AG04449 (cell line): ENCODE data around the gene MLLT10.

Source experiments
- CTCF ChIA-PET: fragments of 350-600 bp; formaldehyde crosslinking; extraction: SDS; loops from one replicate; lab custom pipeline; 2021; ENCODE audit warnings: antibody characterized with exemption; lab: Yijun Ruan, JAX
- POLR2A ChIA-PET: fragments of 400-600, 350-600 bp; formaldehyde crosslinking; extraction: SDS; loops from one replicate; lab custom pipeline; 2020; ENCODE audit warnings: antibody characterized with exemption, inconsistent platforms; lab: Yijun Ruan, JAX
- DNase-seq: peaks from one replicate; pipeline ENCODE4 v3.0.0-alpha.2; 2010; ENCODE audit warnings: low read depth, low spot score
- H3K4me3 ChIP-seq: 2 replicates; pipeline ENCODE4 v1.5.1; 2011; ENCODE audit warnings: low read depth, mild to moderate bottlenecking, control low read depth, low read length
- CTCF ChIP-seq: IDR thresholded peaks from one replicate; pipeline ENCODE4 v1.5.1; 2011; ENCODE audit warnings: mild to moderate bottlenecking, moderate library complexity, low read length, control low read depth, inconsistent platforms; ENCODE audit not compliant: insufficient read depth; ENCODE audit errors: missing control alignments

The MLLT10 gene

GRCh38 chr10:21661087-21661486, 127.1 kb downstream of the MLLT10 start:
- CTCF ChIA-PET, result no interaction called here
- no peak overlapping the region for H3K4me3 ChIP-seq
- no peak for TF ChIP-seq CTCF
- DNase-seq, result no peak
- POLR2A ChIA-PET, result no interaction called here

- H3K4me3 ChIP-seq, result no peak overlapping the region
- ChIA-PET POLR2A (no interaction called here), CTCF (no interaction called here)
- TF ChIP-seq CTCF, result no peak
- DNase-seq, result no peak
Observed at GRCh38 chr10:21661935-21662334, 127.9 kb downstream of the MLLT10 start.

GRCh38 chr10:21662635-21663034, 128.6 kb downstream of the MLLT10 start:
- no peak for DNase-seq
- no peak overlapping the region for H3K4me3 ChIP-seq
- CTCF ChIA-PET, result no interaction called here
- POLR2A ChIA-PET, result no interaction called here
- TF ChIP-seq CTCF, result no peak

- ChIA-PET CTCF (no interaction called here), POLR2A (no interaction called here)
- no peak overlapping the region for H3K4me3 ChIP-seq
- no peak for DNase-seq
- TF ChIP-seq CTCF, result no peak
Observed at GRCh38 chr10:21668831-21669230, 134.8 kb downstream of the MLLT10 start.

GRCh38 chr10:21670391-21670790, 136.4 kb downstream of the MLLT10 start:
- ChIA-PET CTCF (interaction anchor here (1.1 kb wide), 1 partner anchor 10 kb away, joined by 3 read pairs; no protein-coding TSS in a partner anchor), POLR2A (no interaction called here)
- no peak for DNase-seq
- H3K4me3 ChIP-seq, result no peak overlapping the region
- TF ChIP-seq CTCF, result no peak

- no peak for TF ChIP-seq CTCF
- DNase-seq, result no peak
- CTCF ChIA-PET, result interaction anchor here (1.0 to 1.2 kb wide), 3 partner anchors 10 to 39 kb away, joined by 3 to 4 read pairs (median 3); no protein-coding TSS in a partner anchor
- H3K4me3 ChIP-seq, result no peak overlapping the region
- POLR2A ChIA-PET, result no interaction called here
Observed at GRCh38 chr10:21673668-21674067, 139.6 kb downstream of the MLLT10 start.
